K562 (cell line): Measurements from ENCODE around the gene CDCA4. TPM values are rescaled to one million over a fixed set of nuclear protein-coding genes. Genes with fewer than 3 reads are reported as not detected.

ENCODE experiments used
- AFF4 ChIP-seq: sonication (generic); formaldehyde crosslinking; IDR thresholded peaks from 2 replicates; pipeline ENCODE4 v1.8.0; 2023; ENCODE audit warnings: mild to moderate bottlenecking, missing genetic modification reagents
- BHLHE40 ChIP-seq: IDR thresholded peaks from 2 replicates; pipeline ENCODE4 v1.6.1; 2011; ENCODE audit warnings: low read length, improper control_type of control experiment
- CXXC5 ChIP-seq: fragments of 250-450 bp; sonication (Bioruptor Pico); IDR thresholded peaks from 2 replicates; pipeline ENCODE4 v1.8.0; 2022; ENCODE audit warnings: inconsistent platforms, mild to moderate bottlenecking, moderate library complexity
- E2F6 ChIP-seq, 2 experiments: IDR thresholded peaks; 2 replicates each; pipeline ENCODE4 v1.6.1; 2011; ENCODE audit warnings: borderline replicate concordance in 1 of 2, control low read depth in 1 of 2, low read depth in 1 of 2, low read length in 1 of 2, mild to moderate bottlenecking in 1 of 2, mixed read lengths in 1 of 2, moderate library complexity in 1 of 2; ENCODE audit not compliant: insufficient read depth in 1 of 2, insufficient read length in 1 of 2, poor library complexity in 1 of 2, severe bottlenecking in 1 of 2; ENCODE audit errors: extremely low read depth in 1 of 2
- ESRRA ChIP-seq: fragments of 450-650 bp; IDR thresholded peaks from 2 replicates; pipeline ENCODE4 v1.6.1; 2014; ENCODE audit warnings: low read depth, mild to moderate bottlenecking, moderate library complexity, borderline replicate concordance
- FIP1L1 ChIP-seq: fragments of 200-400 bp; formaldehyde crosslinking; IDR thresholded peaks from 2 replicates; pipeline ENCODE4 v1.6.1; 2018; ENCODE audit warnings: mild to moderate bottlenecking, low read depth, low read length; ENCODE audit not compliant: poor library complexity, severe bottlenecking
- FOXJ3 ChIP-seq: sonication (generic); formaldehyde crosslinking; IDR thresholded peaks from 2 replicates; pipeline ENCODE4 v1.4.0; 2020; ENCODE audit warnings: mild to moderate bottlenecking, missing genetic modification reagents
- GABPB1 ChIP-seq: sonication (generic); formaldehyde crosslinking; IDR thresholded peaks from 2 replicates; pipeline ENCODE4 v1.8.0; 2022; ENCODE audit warnings: mild to moderate bottlenecking, missing genetic modification reagents
- KAT7 ChIP-seq: sonication (generic); formaldehyde crosslinking; IDR thresholded peaks from 2 replicates; pipeline ENCODE4 v1.8.0; 2022; ENCODE audit warnings: missing genetic modification reagents, mild to moderate bottlenecking, borderline replicate concordance
- MTA1 ChIP-seq: fragments of 450-650 bp; IDR thresholded peaks from 2 replicates; pipeline ENCODE4 v1.6.1; 2017; ENCODE audit warnings: borderline replicate concordance
- MTF1 ChIP-seq: fragments of 250-450 bp; sonication (Bioruptor Pico); IDR thresholded peaks from 2 replicates; pipeline ENCODE4 v1.9.0; 2021; ENCODE audit warnings: moderate library complexity, mild to moderate bottlenecking, inconsistent platforms, borderline replicate concordance
- NKRF ChIP-seq: fragments of 450-650 bp; IDR thresholded peaks from 2 replicates; pipeline ENCODE4 v1.6.1; 2016; ENCODE audit warnings: borderline replicate concordance
- PYGO2 ChIP-seq: fragments of 450-650 bp; IDR thresholded peaks from 2 replicates; pipeline ENCODE4 v1.6.1; 2016; ENCODE audit warnings: mild to moderate bottlenecking, missing genetic modification characterization, moderate library complexity, missing compliant biosample characterization
- SAFB ChIP-seq: fragments of 200-400 bp; formaldehyde crosslinking; IDR thresholded peaks from 2 replicates; pipeline ENCODE4 v1.6.1; 2017; ENCODE audit warnings: low read depth, low read length, borderline replicate concordance
- TBL1XR1 ChIP-seq, 2 experiments: IDR thresholded peaks; 2 replicates each; pipeline ENCODE4 v1.6.1; 2012; ENCODE audit warnings: improper control_type of control experiment in 2 of 2, low read length in 2 of 2, mild to moderate bottlenecking in 1 of 2
- TEAD1 ChIP-seq, 2 experiments: fragments of 450-650 bp in 1 of 2; sonication (generic) in 1 of 2; formaldehyde crosslinking; IDR thresholded peaks; 2 replicates each; pipeline versions ENCODE4 v1.4.0 to v1.8.0; 2020 to 2022; ENCODE audit warnings: mild to moderate bottlenecking in 2 of 2, missing genetic modification reagents in 1 of 2
- XRCC5 ChIP-seq: fragments of 200-400 bp; formaldehyde crosslinking; IDR thresholded peaks from 2 replicates; pipeline ENCODE4 v1.6.1; 2017; ENCODE audit warnings: low read depth, mild to moderate bottlenecking, low read length
- ZFX ChIP-seq: sonication (generic); formaldehyde crosslinking; IDR thresholded peaks from 2 replicates; pipeline ENCODE4 v1.8.0; 2022; ENCODE audit warnings: mild to moderate bottlenecking, missing genetic modification reagents, moderate library complexity
- polyA plus RNA-seq, 8 experiments: library from polyadenylated mRNA; depleted of rRNA in 4 of 8; stranded (reverse) in 5 of 8; unstranded in 3 of 8; fragments of >200 nt; fragmentation: Nextera tagmentation in 2 of 8; fragmentation: Illumina TruSeq in 1 of 8; extraction: Ambion mirVana in 2 of 8; extraction: Trizol in 1 of 8; gene quantifications; 2 replicates each; pipeline versions ENCODE4 v1.2.1 to v1.2.3, GENCODE V29; 2011 to 2014; ENCODE audit warnings: inconsistent platforms in 1 of 8, missing spikeins in 1 of 8
- total RNA-seq, 7 experiments: library from RNA; depleted of rRNA in 6 of 7; stranded (reverse); fragments of >200 nt in 6 of 7; fragmentation: Illumina TruSeq in 2 of 7; extraction: Trizol in 2 of 7; gene quantifications; 2 replicates each; pipeline versions ENCODE4 v1.2.1 to v1.2.3, GENCODE V29; 2011 to 2021; ENCODE audit warnings: low replicate concordance in 1 of 7

Gene CDCA4
- total and polyA plus RNA-seq, 9 of the 15 experiments (the other 6 are each of a cell fraction or from before 2014, with no cell fraction given) = 6.6 to 44.2 (median 23.0) TPM

GRCh38 chr14:105045710-105046326 is 24.9 kb upstream of the CDCA4 start (continued):
- TF ChIP-seq AFF4 (CRISPR knock-in tag) = peak; percentile 54; the same call in 1 of the 2 replicates
- no peak for TF ChIP-seq MTF1
- TF ChIP-seq MTA1 = no peak
- peak in 1 of 2 experiments; percentile 52 for TF ChIP-seq E2F6 (IDR thresholded peaks at IDR 0.05; ENCODE audit: borderline replicate concordance in 1 of 2, extremely low read depth in 1 of 2, insufficient read depth in 1 of 2, insufficient read length in 1 of 2, low read depth in 1 of 2, low read length in 1 of 2, poor library complexity in 1 of 2, severe bottlenecking in 1 of 2)
- TF ChIP-seq NKRF = no peak
- TF ChIP-seq KAT7 (CRISPR knock-in tag) = peak; percentile 64; the same call in 1 of the 2 replicates
- TF ChIP-seq SAFB = peak; percentile 92
- no peak for TF ChIP-seq FOXJ3 (CRISPR knock-in tag)
- peak; percentile 24; the same call in 1 of the 2 replicates for TF ChIP-seq ESRRA
- peak; percentile 66 for TF ChIP-seq FIP1L1
- TF ChIP-seq PYGO2 (tag) = no peak
- peak in 1 of 2 experiments; percentile 35; a peak in 1 of 4 replicates for TF ChIP-seq TBL1XR1 (IDR thresholded peaks at IDR 0.05; ENCODE audit: low read length in 2 of 2)
- peak; percentile 85 for TF ChIP-seq CXXC5 (CRISPR knock-in tag)
- peak; percentile 78 for TF ChIP-seq GABPB1 (CRISPR knock-in tag)
- peak; percentile 91 for TF ChIP-seq XRCC5
- TF ChIP-seq TEAD1 (CRISPR knock-in tag; IDR thresholded peaks at IDR 0.05) = peak in 1 of 2 experiments; percentile 39; a peak in 1 of 4 replicates
- TF ChIP-seq ZFX (CRISPR knock-in tag) = no peak
- 0 out of 2 replicates have a peak, but pooled peaks have one; percentile 30 for TF ChIP-seq BHLHE40
